Panc1 (cell line): Measurements from ENCODE around the gene SOCS1.

ENCODE experiments used
- POLR2AphosphoS5 ChIP-seq: IDR thresholded peaks from 2 replicates; pipeline ENCODE4 v1.6.1; 2012; ENCODE audit warnings: mild to moderate bottlenecking, low read depth, low read length, moderate library complexity
- SIN3A ChIP-seq: IDR thresholded peaks from 2 replicates; pipeline ENCODE4 v1.6.1; 2012; ENCODE audit warnings: low read depth, mild to moderate bottlenecking, low read length, moderate library complexity, borderline replicate concordance; ENCODE audit not compliant: insufficient read depth
- TCF7L2 ChIP-seq: IDR thresholded peaks from 2 replicates; pipeline ENCODE4 v1.6.1; 2011; ENCODE audit warnings: mild to moderate bottlenecking, low read depth, low read length, inconsistent platforms
- TF ChIP-seq, protein P1 (sequence below): fragments of 450-650 bp; IDR thresholded peaks from 2 replicates; pipeline ENCODE4 v1.5.1; 2017; ENCODE audit warnings: mild to moderate bottlenecking
- TF ChIP-seq, protein P2 (sequence below), 2 experiments: IDR thresholded peaks; 2 replicates each; pipeline ENCODE4 v1.6.1; 2011 to 2012; ENCODE audit warnings: low read depth in 2 of 2, control low read depth in 1 of 2, low read length in 1 of 2, mild to moderate bottlenecking in 1 of 2, moderate library complexity in 1 of 2; ENCODE audit not compliant: insufficient read depth in 1 of 2

DNA sequence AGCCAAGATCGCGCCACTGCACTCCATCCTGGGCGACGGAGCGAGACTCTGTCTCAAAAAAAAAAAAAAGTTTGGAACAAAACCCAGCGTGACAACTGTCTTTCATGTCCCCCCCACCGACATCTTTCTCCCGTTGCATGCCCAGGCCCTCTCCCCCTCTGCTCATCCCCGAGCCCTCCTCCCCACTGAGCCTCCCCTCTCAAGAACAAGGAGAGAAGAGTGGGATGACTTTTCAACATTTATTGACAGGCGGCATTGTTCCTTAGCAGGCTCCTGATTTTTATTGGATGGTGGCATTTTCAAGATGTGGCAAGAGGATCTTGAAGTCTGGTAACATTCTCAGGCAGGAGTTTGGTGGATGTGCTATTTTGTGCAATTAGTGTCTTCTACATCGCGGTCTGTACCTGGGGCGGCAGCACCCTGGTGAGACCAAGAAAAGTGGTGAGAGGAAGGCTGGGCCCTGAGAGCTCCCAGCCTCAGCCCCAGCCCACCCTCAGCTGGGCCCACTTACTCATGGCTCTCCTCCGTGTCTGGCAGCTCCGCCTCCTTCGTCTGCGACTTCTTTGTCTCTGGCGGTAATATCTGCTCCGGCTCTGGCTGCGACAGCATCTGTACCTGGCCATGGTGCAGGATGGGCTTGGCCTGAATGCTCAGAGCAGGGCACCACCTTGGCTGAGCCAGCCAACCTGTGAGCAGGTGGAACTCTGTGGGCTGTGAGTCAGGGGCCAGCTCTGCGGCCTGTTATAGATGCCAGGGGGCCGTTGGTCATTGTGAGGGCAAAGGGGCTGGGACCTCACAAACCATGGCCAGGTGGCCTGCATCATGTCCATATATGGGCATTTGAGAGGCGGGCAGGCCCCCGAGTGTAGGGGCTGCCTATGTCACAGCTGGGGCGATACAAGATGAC lies 24.9 kb upstream of the SOCS1 start, which contains the start of gene PRM1:
- TF ChIP-seq, protein P1, sequence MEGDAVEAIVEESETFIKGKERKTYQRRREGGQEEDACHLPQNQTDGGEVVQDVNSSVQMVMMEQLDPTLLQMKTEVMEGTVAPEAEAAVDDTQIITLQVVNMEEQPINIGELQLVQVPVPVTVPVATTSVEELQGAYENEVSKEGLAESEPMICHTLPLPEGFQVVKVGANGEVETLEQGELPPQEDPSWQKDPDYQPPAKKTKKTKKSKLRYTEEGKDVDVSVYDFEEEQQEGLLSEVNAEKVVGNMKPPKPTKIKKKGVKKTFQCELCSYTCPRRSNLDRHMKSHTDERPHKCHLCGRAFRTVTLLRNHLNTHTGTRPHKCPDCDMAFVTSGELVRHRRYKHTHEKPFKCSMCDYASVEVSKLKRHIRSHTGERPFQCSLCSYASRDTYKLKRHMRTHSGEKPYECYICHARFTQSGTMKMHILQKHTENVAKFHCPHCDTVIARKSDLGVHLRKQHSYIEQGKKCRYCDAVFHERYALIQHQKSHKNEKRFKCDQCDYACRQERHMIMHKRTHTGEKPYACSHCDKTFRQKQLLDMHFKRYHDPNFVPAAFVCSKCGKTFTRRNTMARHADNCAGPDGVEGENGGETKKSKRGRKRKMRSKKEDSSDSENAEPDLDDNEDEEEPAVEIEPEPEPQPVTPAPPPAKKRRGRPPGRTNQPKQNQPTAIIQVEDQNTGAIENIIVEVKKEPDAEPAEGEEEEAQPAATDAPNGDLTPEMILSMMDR: no peak
- TF ChIP-seq POLR2AphosphoS5 (no peak), TCF7L2 (no peak), SIN3A (no peak)
- TF ChIP-seq, protein P2, sequence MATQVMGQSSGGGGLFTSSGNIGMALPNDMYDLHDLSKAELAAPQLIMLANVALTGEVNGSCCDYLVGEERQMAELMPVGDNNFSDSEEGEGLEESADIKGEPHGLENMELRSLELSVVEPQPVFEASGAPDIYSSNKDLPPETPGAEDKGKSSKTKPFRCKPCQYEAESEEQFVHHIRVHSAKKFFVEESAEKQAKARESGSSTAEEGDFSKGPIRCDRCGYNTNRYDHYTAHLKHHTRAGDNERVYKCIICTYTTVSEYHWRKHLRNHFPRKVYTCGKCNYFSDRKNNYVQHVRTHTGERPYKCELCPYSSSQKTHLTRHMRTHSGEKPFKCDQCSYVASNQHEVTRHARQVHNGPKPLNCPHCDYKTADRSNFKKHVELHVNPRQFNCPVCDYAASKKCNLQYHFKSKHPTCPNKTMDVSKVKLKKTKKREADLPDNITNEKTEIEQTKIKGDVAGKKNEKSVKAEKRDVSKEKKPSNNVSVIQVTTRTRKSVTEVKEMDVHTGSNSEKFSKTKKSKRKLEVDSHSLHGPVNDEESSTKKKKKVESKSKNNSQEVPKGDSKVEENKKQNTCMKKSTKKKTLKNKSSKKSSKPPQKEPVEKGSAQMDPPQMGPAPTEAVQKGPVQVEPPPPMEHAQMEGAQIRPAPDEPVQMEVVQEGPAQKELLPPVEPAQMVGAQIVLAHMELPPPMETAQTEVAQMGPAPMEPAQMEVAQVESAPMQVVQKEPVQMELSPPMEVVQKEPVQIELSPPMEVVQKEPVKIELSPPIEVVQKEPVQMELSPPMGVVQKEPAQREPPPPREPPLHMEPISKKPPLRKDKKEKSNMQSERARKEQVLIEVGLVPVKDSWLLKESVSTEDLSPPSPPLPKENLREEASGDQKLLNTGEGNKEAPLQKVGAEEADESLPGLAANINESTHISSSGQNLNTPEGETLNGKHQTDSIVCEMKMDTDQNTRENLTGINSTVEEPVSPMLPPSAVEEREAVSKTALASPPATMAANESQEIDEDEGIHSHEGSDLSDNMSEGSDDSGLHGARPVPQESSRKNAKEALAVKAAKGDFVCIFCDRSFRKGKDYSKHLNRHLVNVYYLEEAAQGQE (IDR thresholded peaks at IDR 0.05; ENCODE audit: insufficient read depth in 1 of 2, low read depth in 2 of 2, low read length in 1 of 2): no peak
